H1 (cell line): Measurements from ENCODE around the gene GPR68. TPM values are rescaled to one million over a fixed set of nuclear protein-coding genes. Genes with fewer than 3 reads are reported as not detected.
A peak's percentile ranks its signal among the peaks of the same experiment; 100 is the strongest.

ENCODE experiments used
- CTCF ChIA-PET: fragments of 300-600 bp; sonication (Branson Sonifier 250); formaldehyde crosslinking; loops from one replicate; lab custom pipeline; 2021; ENCODE audit not compliant: partially characterized antibody; lab: Charles Lee
- POLR2A ChIA-PET: fragments of 300-600 bp; sonication (Branson Sonifier 250); formaldehyde crosslinking; loops from one replicate; lab custom pipeline; 2021; ENCODE audit warnings: inconsistent platforms; ENCODE audit not compliant: partially characterized antibody; lab: Charles Lee
- DNase-seq, 2 experiments: peaks; one replicate each; pipeline versions ENCODE4 v3.0.0 to v3.0.0-alpha.2; 2010 to 2022; ENCODE audit warnings: low spot score in 2 of 2, low read depth in 1 of 2, mixed read lengths in 1 of 2
- FAIRE-seq: peaks from 2 replicates; lab custom pipeline; 2011; peaks lifted over from hg19 to GRCh38; lab: Jason Lieb, UNC
- H2AFZ ChIP-seq: 2 replicates; pipeline ENCODE4 v1.8.1; 2012; ENCODE audit warnings: low read length, inconsistent platforms
- H2AK5ac ChIP-seq: 2 replicates; pipeline ENCODE4 v1.6.1; 2013; ENCODE audit warnings: low read depth, low read length
- H2BK120ac ChIP-seq: replicated peaks from 2 replicates; pipeline ENCODE3; 2013; ENCODE audit warnings: low read depth, low read length, inconsistent platforms
- H2BK12ac ChIP-seq: 2 replicates; pipeline ENCODE4 v1.6.1; 2013; ENCODE audit warnings: low read depth, low read length
- H2BK15ac ChIP-seq: 2 replicates; pipeline ENCODE4 v1.6.1; 2013; ENCODE audit warnings: low read length
- H2BK20ac ChIP-seq: 2 replicates; pipeline ENCODE4 v1.6.1; 2013; ENCODE audit warnings: low read length
- H2BK5ac ChIP-seq: 2 replicates; pipeline ENCODE4 v1.6.1; 2013; ENCODE audit warnings: low read depth, low read length
- H3K14ac ChIP-seq: 2 replicates; pipeline ENCODE4 v1.6.1; 2013; ENCODE audit warnings: inconsistent platforms; ENCODE audit not compliant: insufficient read length
- H3K18ac ChIP-seq: 2 replicates; pipeline ENCODE4 v1.6.1; 2013; ENCODE audit warnings: low read length; ENCODE audit errors: extremely low read depth
- H3K23ac ChIP-seq: 2 replicates; pipeline ENCODE4 v1.6.1; 2013; ENCODE audit warnings: inconsistent platforms; ENCODE audit not compliant: insufficient read length
- H3K23me2 ChIP-seq: 2 replicates; pipeline ENCODE4 v1.6.1; 2013; ENCODE audit warnings: low read depth, low read length
- H3K27ac ChIP-seq: 2 replicates; pipeline ENCODE4 v1.6.1; 2011; ENCODE audit warnings: low read depth, low read length, inconsistent platforms
- H3K27me3 ChIP-seq, 4 experiments: replicated peaks in 1 of 4; 1 replicate in 1 of 4; 2 replicates in 3 of 4; pipeline versions ENCODE4 v1.6.1 to v1.8.1; 2011 to 2013; ENCODE audit warnings: low read length in 3 of 4, mild to moderate bottlenecking in 3 of 4, inconsistent platforms in 2 of 4, mixed read lengths in 2 of 4, moderate library complexity in 1 of 4; ENCODE audit not compliant: control insufficient read depth in 3 of 4, insufficient read depth in 3 of 4; ENCODE audit errors: extremely low read depth in 1 of 4
- H3K36me3 ChIP-seq, 4 experiments: 2 replicates each; pipeline versions ENCODE4 v1.6.1 to v1.8.1; 2011 to 2013; ENCODE audit warnings: mild to moderate bottlenecking in 4 of 4, low read length in 3 of 4, moderate library complexity in 2 of 4, control low read depth in 1 of 4, inconsistent platforms in 1 of 4; ENCODE audit not compliant: insufficient read depth in 4 of 4, control insufficient read depth in 2 of 4
- H3K4ac ChIP-seq: replicated peaks from 2 replicates; pipeline ENCODE3; 2013; ENCODE audit warnings: low read length, low read depth, mixed read lengths, inconsistent platforms; ENCODE audit not compliant: insufficient read length
- H3K4me1 ChIP-seq, 4 experiments: replicated peaks in 1 of 4; 1 replicate in 1 of 4; 2 replicates in 3 of 4; pipeline versions ENCODE4 v1.6.1 to v1.8.1; 2011 to 2013; ENCODE audit warnings: low read length in 3 of 4, inconsistent platforms in 2 of 4, mixed read lengths in 1 of 4; ENCODE audit not compliant: insufficient read depth in 4 of 4, control insufficient read depth in 3 of 4
- H3K4me2 ChIP-seq, 2 experiments: 2 replicates each; pipeline versions ENCODE4 v1.6.1 to v1.8.1; 2011 to 2013; ENCODE audit warnings: low read depth in 2 of 2, low read length in 2 of 2, control low read depth in 1 of 2, inconsistent platforms in 1 of 2, mild to moderate bottlenecking in 1 of 2; ENCODE audit not compliant: insufficient read depth in 1 of 2
- H3K4me3 ChIP-seq, 4 experiments: fragments of 200-600, 300-600 bp in 1 of 4; sonication (generic), shearing (Covaris generic), sonication (Bioruptor Twin) in 1 of 4; 2 replicates each; pipeline versions ENCODE4 v1.5.1 to v1.8.1; 2011 to 2016; ENCODE audit warnings: low read length in 4 of 4, low read depth in 3 of 4, control low read depth in 2 of 4, inconsistent platforms in 2 of 4, mild to moderate bottlenecking in 2 of 4, mixed read lengths in 1 of 4, moderate library complexity in 1 of 4; ENCODE audit not compliant: insufficient read depth in 2 of 4; ENCODE audit errors: extremely low read depth in 1 of 4
- H3K56ac ChIP-seq: replicated peaks from 2 replicates; pipeline ENCODE3; 2013; ENCODE audit warnings: low read depth, mild to moderate bottlenecking, mixed read lengths, low read length, inconsistent platforms; ENCODE audit not compliant: insufficient read length
- H3K79me1 ChIP-seq: 2 replicates; pipeline ENCODE4 v1.6.1; 2013; ENCODE audit warnings: low read depth, low read length, control low read depth
- H3K79me2 ChIP-seq, 2 experiments: 2 replicates each; pipeline versions ENCODE4 v1.6.1 to v1.8.1; 2012 to 2013; ENCODE audit warnings: low read length in 2 of 2, mild to moderate bottlenecking in 2 of 2, inconsistent platforms in 1 of 2; ENCODE audit not compliant: insufficient read depth in 2 of 2, control insufficient read depth in 1 of 2
- H3K9ac ChIP-seq, 4 experiments: replicated peaks in 1 of 4; 1 replicate in 1 of 4; 2 replicates in 3 of 4; pipeline versions ENCODE4 v1.6.1 to v1.8.1; 2011 to 2013; ENCODE audit warnings: low read depth in 3 of 4, low read length in 3 of 4, control low read depth in 2 of 4, mild to moderate bottlenecking in 2 of 4, moderate library complexity in 2 of 4, inconsistent platforms in 1 of 4; ENCODE audit errors: extremely low read depth in 1 of 4
- H3K9me3 ChIP-seq, 2 experiments: 2 replicates each; pipeline versions ENCODE4 v1.6.1 to v1.8.1; 2012 to 2013; ENCODE audit warnings: mild to moderate bottlenecking in 2 of 2, moderate library complexity in 2 of 2, control low read depth in 1 of 2, inconsistent platforms in 1 of 2, low read depth in 1 of 2, low read length in 1 of 2, mixed read lengths in 1 of 2; ENCODE audit not compliant: insufficient read depth in 2 of 2
- H4K20me1 ChIP-seq, 2 experiments: replicated peaks in 1 of 2; 2 replicates each; pipeline versions ENCODE3 to v1.8.1; 2011 to 2013; ENCODE audit warnings: inconsistent platforms in 2 of 2, low read length in 2 of 2, mild to moderate bottlenecking in 1 of 2; ENCODE audit not compliant: insufficient read depth in 2 of 2, control insufficient read depth in 1 of 2
- H4K5ac ChIP-seq: 2 replicates; pipeline ENCODE4 v1.6.1; 2013; ENCODE audit warnings: low read length, low read depth, mixed read lengths, inconsistent platforms; ENCODE audit not compliant: insufficient read length
- H4K8ac ChIP-seq: 2 replicates; pipeline ENCODE4 v1.8.0; 2013; ENCODE audit warnings: mild to moderate bottlenecking, moderate library complexity, low read length, inconsistent platforms; ENCODE audit not compliant: insufficient read depth; ENCODE audit errors: extremely low read depth
- H4K91ac ChIP-seq: replicated peaks from 2 replicates; pipeline ENCODE3; 2013; ENCODE audit warnings: low read length, mixed read lengths, inconsistent platforms; ENCODE audit not compliant: insufficient read length
- CTCF ChIP-seq, 3 experiments: IDR thresholded peaks; 1 replicate in 2 of 3; 2 replicates in 1 of 3; pipeline versions ENCODE4 v1.5.1 to v1.6.1; 2011; ENCODE audit warnings: low read length in 3 of 3, mild to moderate bottlenecking in 3 of 3, inconsistent platforms in 2 of 3, low read depth in 1 of 3, moderate library complexity in 1 of 3; ENCODE audit not compliant: insufficient read depth in 1 of 3; ENCODE audit errors: control extremely low read depth in 1 of 3
- HDAC2 ChIP-seq, 2 experiments: fragments of 300-600 bp in 1 of 2; sonication (generic) in 1 of 2; IDR thresholded peaks; 2 replicates each; pipeline ENCODE4 v1.6.1; 2011 to 2012; ENCODE audit warnings: low read depth in 2 of 2, low read length in 2 of 2, mild to moderate bottlenecking in 2 of 2, moderate library complexity in 2 of 2, borderline replicate concordance in 1 of 2, inconsistent platforms in 1 of 2
- NANOG ChIP-seq: IDR thresholded peaks from 2 replicates; pipeline ENCODE4 v1.6.1; 2011; ENCODE audit warnings: low read length, low read depth, mild to moderate bottlenecking, inconsistent platforms; ENCODE audit not compliant: insufficient read depth, poor library complexity, severe bottlenecking
- PHF8 ChIP-seq: fragments of 200-600 bp; sonication (generic); conservative IDR thresholded peaks from 2 replicates; pipeline ENCODE4 v1.7.1; 2012; ENCODE audit warnings: low read depth, mild to moderate bottlenecking, inconsistent platforms, low read length, moderate library complexity
- RAD21 ChIP-seq, 2 experiments: IDR thresholded peaks in 1 of 2; conservative IDR thresholded peaks in 1 of 2; 2 replicates each; pipeline ENCODE4 v1.6.1; 2011; ENCODE audit warnings: low read depth in 2 of 2, low read length in 2 of 2, improper control_type of control experiment in 1 of 2, inconsistent platforms in 1 of 2, mild to moderate bottlenecking in 1 of 2, moderate library complexity in 1 of 2
- TAF7 ChIP-seq: optimal IDR thresholded peaks from 2 replicates; pipeline ENCODE3; 2011; ENCODE audit warnings: low read depth, mild to moderate bottlenecking, inconsistent platforms, low read length, moderate library complexity, borderline replicate concordance
- TBP ChIP-seq: IDR thresholded peaks from 2 replicates; pipeline ENCODE4 v1.6.1; 2011; ENCODE audit warnings: low read depth, low read length, improper control_type of control experiment
- WGBS, 2 experiments: shearing (Covaris generic) in 1 of 2; methylation state at CpG; one replicate each; pipeline versions ENCODE4 v1.1.6 to v1.1.7; 2013 to 2015; ENCODE audit warnings: low lambda C conversion rate in 2 of 2, mixed read lengths in 2 of 2, inconsistent platforms in 1 of 2, low coverage in 1 of 2, missing lambda C conversion rate in 1 of 2; ENCODE audit not compliant: insufficient replicate concordance in 2 of 2, insufficient coverage in 1 of 2, insufficient read length in 1 of 2; ENCODE audit errors: extremely low coverage in 1 of 2, missing lambda C conversion rate in 1 of 2; 5-methylcytosine and 5-hydroxymethylcytosine counted together
- polyA plus RNA-seq, 7 experiments: library from polyadenylated mRNA; depleted of rRNA in 3 of 7; stranded (reverse) in 5 of 7; unstranded in 2 of 7; fragments of >200 nt in 5 of 7; fragments of 200-250 nt in 2 of 7; gene quantifications; 1 replicate in 5 of 7; 2 replicates in 1 of 7; 4 replicates in 1 of 7; pipeline versions ENCODE4 v1.2.1 to v1.2.3, GENCODE V29; 2011 to 2013; ENCODE audit warnings: missing spikeins in 2 of 7, mixed read lengths in 2 of 7
- total RNA-seq: library from RNA; stranded (reverse); fragmentation: NEBNext Ultra II Directional; extraction: Animal tissue kit (Norgen Biotek cat#: 25700); gene quantifications from 2 replicates; pipeline ENCODE4 v1.2.1, GENCODE V29; 2021
- TF ChIP-seq, protein P1 (sequence below): IDR thresholded peaks from 2 replicates; pipeline ENCODE4 v1.6.1; 2012; ENCODE audit warnings: inconsistent platforms

Gene GPR68
- total and polyA plus RNA-seq, 2 of the 8 experiments (the other 6 are each of a cell fraction or from before 2014, with no cell fraction given) = 0.22 to 0.76 TPM

- Histone ChIP-seq H3K23me2 (no peaks in the 10 kb centered on the region), H4K5ac (no peak overlapping the region), H4K20me1 (peaks cover 1 to 3% of the 10 kb centered on the region in 2 experiments), H4K91ac (no peak overlapping the region), H3K79me2 (no peaks in the 10 kb centered on the region), H3K4me1 (no peaks in the 10 kb centered on the region), H4K8ac (no peak overlapping the region; the same call in 1 of the 2 replicates), H3K14ac (no peak overlapping the region), H2AK5ac (no peak overlapping the region), H3K36me3 (peaks cover 11 to 59% (median 42%) of the 10 kb centered on the region in 4 experiments), H3K56ac (no peak overlapping the region), H3K4me2 (no peak overlapping the region), H3K9ac (no peak overlapping the region), H3K27me3 (no peaks in the 10 kb centered on the region), H3K27ac (no peak overlapping the region), H2BK5ac (no peak overlapping the region), H3K4ac (no peak overlapping the region), H3K23ac (no peak overlapping the region), H2BK120ac (no peak overlapping the region), H2BK20ac (no peak overlapping the region), H3K4me3 (no peak overlapping the region), H2AFZ (no peak overlapping the region), H2BK12ac (no peak overlapping the region), H3K79me1 (no peaks in the 10 kb centered on the region), H3K9me3 (no peaks in the 10 kb centered on the region), H3K18ac (no peak overlapping the region), H2BK15ac (no peak overlapping the region)
- ChIA-PET CTCF (interaction anchor here (0.6 to 7.5 kb wide), 32 partner anchors 8 to 1161 kb away, joined by 3 to 84 read pairs (median 5); partner anchors contain the start of gene GPR68), POLR2A (interaction anchor here (0.6 to 1.0 kb wide), 3 partner anchors 38 to 173 kb away, joined by 3 read pairs; no protein-coding TSS in a partner anchor)
- peak; percentile 99 for FAIRE-seq
- WGBS, 2 experiments = 74% methylated on average over 7 of the region's 7 CpGs; no CpG with 5 or more reads in 1 of the 2 experiments
- peak; percentile 65 to 89 for DNase-seq
- TF ChIP-seq TAF7 = peak; percentile 83
- TF ChIP-seq HDAC2 (IDR thresholded peaks at IDR 0.05; ENCODE audit: borderline replicate concordance in 1 of 2, low read depth in 2 of 2, low read length in 2 of 2) = no peak
- peak; percentile 65 to 97 (median 96) for TF ChIP-seq CTCF (IDR thresholded peaks at IDR 0.05; ENCODE audit: control extremely low read depth in 1 of 3, insufficient read depth in 1 of 3, low read depth in 1 of 3, low read length in 3 of 3)
- TF ChIP-seq TBP = peak; percentile 47; the same call in 1 of the 2 replicates
- TF ChIP-seq, protein P1, sequence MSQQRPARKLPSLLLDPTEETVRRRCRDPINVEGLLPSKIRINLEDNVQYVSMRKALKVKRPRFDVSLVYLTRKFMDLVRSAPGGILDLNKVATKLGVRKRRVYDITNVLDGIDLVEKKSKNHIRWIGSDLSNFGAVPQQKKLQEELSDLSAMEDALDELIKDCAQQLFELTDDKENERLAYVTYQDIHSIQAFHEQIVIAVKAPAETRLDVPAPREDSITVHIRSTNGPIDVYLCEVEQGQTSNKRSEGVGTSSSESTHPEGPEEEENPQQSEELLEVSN = no peak
- TF ChIP-seq NANOG = peak; percentile 21
- TF ChIP-seq PHF8 = no peak
- TF ChIP-seq RAD21 (IDR thresholded peaks at IDR 0.05 in 1 of 2, conservative IDR thresholded peaks at IDR 0.05 in 1 of 2; ENCODE audit: low read depth in 2 of 2, low read length in 2 of 2) = peak; percentile 72 to 81
Observed at GRCh38 chr14:91286530-91286937, 42.0 kb upstream of the GPR68 start.
